DOHH2 (cell line): ENCODE data around the gene IHH.

Experiments used
- H3F3A ChIP-seq: fragments of 200-600 bp; sonication (generic), shearing (Covaris generic); 2 replicates; pipeline ENCODE4 v1.6.0; 2016; ENCODE audit warnings: antibody characterized with exemption, mild to moderate bottlenecking; ENCODE audit not compliant: control insufficient read depth, insufficient read depth
- H3K27ac ChIP-seq: fragments of 200-600 bp; sonication (generic); 2 replicates; pipeline ENCODE4 v1.5.1; 2014; ENCODE audit warnings: low read depth, mild to moderate bottlenecking, low read length, moderate library complexity
- H3K27me3 ChIP-seq: fragments of 200-600 bp; sonication (generic); 2 replicates; pipeline ENCODE4 v1.6.1; 2014; ENCODE audit warnings: mild to moderate bottlenecking, low read length, mixed read lengths; ENCODE audit not compliant: control insufficient read depth
- H3K36me3 ChIP-seq: fragments of 200-600 bp; sonication (generic); 2 replicates; pipeline ENCODE4 v1.6.1; 2014; ENCODE audit warnings: mild to moderate bottlenecking, low read length, moderate library complexity, mixed read lengths; ENCODE audit not compliant: control insufficient read depth
- H3K4me1 ChIP-seq: fragments of 200-600 bp; sonication (generic); 2 replicates; pipeline ENCODE4 v1.6.1; 2014; ENCODE audit warnings: mild to moderate bottlenecking, low read length, mixed read lengths; ENCODE audit not compliant: control insufficient read depth
- H3K4me2 ChIP-seq: fragments of 200-600 bp; sonication (generic); 2 replicates; pipeline ENCODE4 v1.6.0; 2014; ENCODE audit warnings: mild to moderate bottlenecking, low read length, moderate library complexity
- H3K4me3 ChIP-seq: fragments of 200-600 bp; sonication (generic); 2 replicates; pipeline ENCODE4 v1.5.1; 2014; ENCODE audit warnings: mild to moderate bottlenecking, low read length, mixed read lengths
- H3K79me2 ChIP-seq: fragments of 200-600 bp; sonication (generic); 2 replicates; pipeline ENCODE4 v1.6.1; 2014; ENCODE audit warnings: mild to moderate bottlenecking, low read length, mixed read lengths; ENCODE audit not compliant: control insufficient read depth
- H3K9me2 ChIP-seq: fragments of 200-600 bp; sonication (generic); replicated peaks from 2 replicates; pipeline ENCODE4 v1.6.1; 2014; ENCODE audit warnings: mild to moderate bottlenecking, low read length, mixed read lengths; ENCODE audit not compliant: control insufficient read depth
- H3K9me3 ChIP-seq: fragments of 200-600 bp; sonication (generic); 2 replicates; pipeline ENCODE4 v1.6.1; 2014; ENCODE audit warnings: antibody characterized with exemption, low read length, mixed read lengths; ENCODE audit not compliant: control insufficient read depth, insufficient read depth
- H4K20me1 ChIP-seq: fragments of 200-600 bp; sonication (generic); 2 replicates; pipeline ENCODE4 v1.6.0; 2014; ENCODE audit warnings: low read depth, mild to moderate bottlenecking, antibody characterized with exemption, low read length, moderate library complexity; ENCODE audit not compliant: control insufficient read depth, insufficient read depth
- CTCF ChIP-seq: fragments of 200-600 bp; sonication (generic); IDR thresholded peaks from one replicate; pipeline ENCODE4 v1.5.1; 2014; ENCODE audit warnings: antibody characterized with exemption, mild to moderate bottlenecking, low read depth, low read length; ENCODE audit not compliant: poor library complexity, severe bottlenecking
- EZH2phosphoT487 ChIP-seq: fragments of 200-600 bp; sonication (generic); IDR thresholded peaks from 2 replicates; pipeline ENCODE4 v1.6.1; 2017; ENCODE audit warnings: borderline replicate concordance, mild to moderate bottlenecking, antibody characterized with exemption, low read length, moderate library complexity, mixed read lengths

IHH gene

DNA sequence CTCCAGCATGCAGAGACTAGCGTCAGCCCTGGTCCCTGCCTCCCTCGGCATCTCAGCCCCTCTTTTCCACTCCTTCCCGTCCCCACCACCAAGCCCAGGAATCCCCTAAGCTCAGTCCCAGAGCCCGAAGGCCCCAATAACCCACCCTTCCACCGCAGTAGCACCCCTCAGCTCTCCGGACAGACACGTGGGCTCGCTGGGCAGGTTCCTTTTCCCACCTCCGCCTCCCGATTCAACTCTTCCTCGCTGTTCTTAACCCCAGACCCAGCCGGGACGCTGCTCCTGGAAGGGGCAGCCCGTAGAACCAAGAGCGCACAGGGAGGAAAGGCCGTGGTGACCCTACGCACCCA lies 1.4 kb downstream of the IHH start:
- Histone ChIP-seq H3K4me2 (no peak overlapping the region), H3K36me3 (no peaks in the 10 kb centered on the region), H4K20me1 (peaks cover 3% of the 10 kb centered on the region; the same call in 1 of the 2 replicates), H3K9me3 (no peaks in the 10 kb centered on the region), H3K79me2 (no peaks in the 10 kb centered on the region), H3K27me3 (peaks cover 61% of the 10 kb centered on the region), H3K4me3 (no peak overlapping the region), H3K9me2 (no peaks in the 10 kb centered on the region), H3F3A (no peaks in the 10 kb centered on the region), H3K27ac (no peak overlapping the region), H3K4me1 (no peaks in the 10 kb centered on the region)
- TF ChIP-seq EZH2phosphoT487 (0 out of 2 replicates have a peak, but pooled peaks have one; percentile 66), CTCF (no peak)

GRCh38 chr2:219058541-219059374 lies 2.0 kb downstream of the IHH start:
- H3K79me2 ChIP-seq: no peaks in the 10 kb centered on the region
- no peak for TF ChIP-seq EZH2phosphoT487
- TF ChIP-seq CTCF: no peak
- no peaks in the 10 kb centered on the region; the same call in 1 of the 2 replicates for H4K20me1 ChIP-seq
- H3K36me3 ChIP-seq: no peaks in the 10 kb centered on the region
- peaks cover 61% of the 10 kb centered on the region for H3K27me3 ChIP-seq
- H3K27ac ChIP-seq: no peak overlapping the region
- H3K9me3 ChIP-seq: no peaks in the 10 kb centered on the region
- H3K9me2 ChIP-seq: no peaks in the 10 kb centered on the region
- no peak overlapping the region for H3K4me2 ChIP-seq
- H3K4me1 ChIP-seq: no peaks in the 10 kb centered on the region
- no peak overlapping the region for H3K4me3 ChIP-seq
- H3F3A ChIP-seq: no peaks in the 10 kb centered on the region

DNA sequence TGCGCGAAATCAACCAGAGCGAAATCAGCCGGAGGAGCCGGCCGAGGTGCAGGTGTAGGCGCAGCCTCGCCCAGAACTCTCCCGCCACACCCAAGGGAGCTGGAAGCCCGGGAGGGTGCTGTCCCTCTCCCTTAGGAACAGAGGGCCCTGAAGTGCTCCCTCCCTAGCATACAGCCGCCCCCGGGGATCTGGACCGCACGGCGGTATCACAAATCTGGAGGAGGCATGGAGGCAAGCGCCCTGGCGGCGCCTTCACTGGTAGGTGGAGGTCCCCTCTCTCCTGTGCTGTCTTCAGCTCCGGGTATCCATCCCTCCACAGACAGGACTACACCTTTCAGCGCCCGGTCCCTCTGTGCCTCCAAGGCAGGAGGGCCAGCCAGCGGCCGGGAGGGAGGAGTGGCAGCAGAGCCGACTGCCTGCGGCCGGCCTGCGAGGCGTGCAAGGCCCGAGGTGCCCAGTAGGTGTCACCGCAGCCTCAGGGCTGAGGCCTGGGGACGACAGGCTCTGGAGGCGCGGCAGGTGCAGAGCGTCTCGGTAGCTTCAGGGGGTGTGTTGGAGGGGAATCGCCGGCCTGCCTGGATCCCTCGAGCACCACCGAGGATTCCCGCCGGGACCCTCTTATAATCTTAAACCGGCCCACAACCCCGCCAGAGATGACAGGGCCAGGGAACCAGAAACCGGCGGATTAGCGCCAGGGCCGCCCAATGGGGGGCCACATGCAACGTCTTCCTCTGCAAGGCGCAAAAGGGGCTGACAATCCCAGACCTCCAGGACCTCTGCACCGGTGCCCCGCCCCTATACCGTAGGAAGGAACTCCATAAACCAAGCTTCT lies 2.8 kb downstream of the IHH start:
- Histone ChIP-seq H3K4me2 (no peak overlapping the region), H3K4me1 (no peaks in the 10 kb centered on the region), H4K20me1 (no peaks in the 10 kb centered on the region; the same call in 1 of the 2 replicates)

More for the DNA sequence above, 2.8 kb downstream of the IHH start:
- no peaks in the 10 kb centered on the region for H3F3A ChIP-seq
- H3K27ac ChIP-seq: no peak overlapping the region
- H3K79me2 ChIP-seq: no peaks in the 10 kb centered on the region
- H3K27me3 ChIP-seq: peaks cover 58% of the 10 kb centered on the region
- H3K36me3 ChIP-seq: no peaks in the 10 kb centered on the region
- no peak overlapping the region for H3K4me3 ChIP-seq
- no peaks in the 10 kb centered on the region for H3K9me2 ChIP-seq
- no peaks in the 10 kb centered on the region for H3K9me3 ChIP-seq
- peak; percentile 86 for TF ChIP-seq CTCF
- no peak for TF ChIP-seq EZH2phosphoT487
